GM18520 (cell line): Measurements from ENCODE around the gene WDR59.
"Not testable (repeated sequence)": the region's sequence is repeated elsewhere in the genome, so short reads cannot be mapped to it uniquely, and the experiment has no call there.

Experiments used
- ATAC-seq: cut with Tn5 transposase; IDR thresholded peaks from one replicate; pipeline ENCODE4 v1.9.1; 2021; ENCODE audit not compliant: unreplicated experiment

Gene WDR59

DNA sequence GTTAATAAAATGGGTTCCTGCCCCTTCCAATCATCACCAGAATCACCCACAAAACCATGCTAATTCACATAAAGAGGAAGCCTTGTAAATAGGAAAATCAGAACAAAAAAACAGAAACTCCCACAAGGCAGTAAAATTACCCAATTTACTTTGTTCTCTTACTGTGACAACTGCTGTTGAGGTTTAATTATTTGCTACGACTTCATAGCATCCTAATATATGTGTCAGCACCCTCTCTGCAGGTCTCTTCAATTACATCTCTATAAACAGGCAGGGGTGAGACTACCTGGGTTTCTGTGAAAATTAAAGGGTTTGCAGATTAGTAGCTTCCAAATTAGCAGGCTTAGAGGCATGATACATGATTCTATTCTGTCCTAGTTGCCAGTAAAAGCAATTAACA lies 2.7 kb downstream of the WDR59 start:
- ATAC-seq = no peak

DNA sequence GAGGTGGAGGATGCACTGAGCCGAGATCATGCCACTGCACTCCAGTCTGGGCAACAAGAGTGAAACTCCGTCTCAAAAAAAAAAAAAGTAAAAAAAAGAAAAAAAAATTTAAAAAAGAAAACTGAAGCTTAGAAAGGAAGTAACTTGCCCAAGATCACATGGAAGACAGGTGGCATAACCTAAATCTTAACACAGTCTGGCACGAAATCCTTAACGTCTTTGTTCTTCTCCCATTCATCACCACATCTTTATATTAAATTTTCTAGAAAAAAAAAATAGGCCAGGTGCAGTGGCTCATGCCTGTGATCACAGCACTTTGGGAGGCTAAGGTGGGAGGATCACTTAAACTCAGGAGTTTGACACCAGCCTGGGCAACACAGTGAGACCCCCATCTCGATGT lies 9.3 kb downstream of the WDR59 start:
- no peak for ATAC-seq

DNA sequence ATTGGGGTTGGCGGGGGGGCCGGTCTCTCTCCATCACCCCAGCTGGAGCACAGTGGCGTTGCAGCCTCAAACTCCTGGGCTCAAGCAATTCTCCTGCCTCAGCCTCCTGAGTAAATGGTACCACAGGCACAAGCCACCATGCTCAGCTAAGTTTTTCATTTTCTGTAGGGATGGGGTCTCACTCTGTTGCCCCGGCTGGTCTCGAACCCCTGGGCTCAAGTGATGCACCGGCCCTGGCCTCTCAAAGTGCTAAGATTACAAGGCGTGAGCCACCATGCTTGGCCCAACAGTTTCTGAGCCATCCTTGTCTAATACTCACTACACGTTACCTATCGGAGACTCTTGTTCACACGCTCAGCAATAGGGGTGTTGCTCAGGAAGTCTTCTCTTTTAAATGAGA lies 11.6 kb downstream of the WDR59 start:
- no peak for ATAC-seq

DNA sequence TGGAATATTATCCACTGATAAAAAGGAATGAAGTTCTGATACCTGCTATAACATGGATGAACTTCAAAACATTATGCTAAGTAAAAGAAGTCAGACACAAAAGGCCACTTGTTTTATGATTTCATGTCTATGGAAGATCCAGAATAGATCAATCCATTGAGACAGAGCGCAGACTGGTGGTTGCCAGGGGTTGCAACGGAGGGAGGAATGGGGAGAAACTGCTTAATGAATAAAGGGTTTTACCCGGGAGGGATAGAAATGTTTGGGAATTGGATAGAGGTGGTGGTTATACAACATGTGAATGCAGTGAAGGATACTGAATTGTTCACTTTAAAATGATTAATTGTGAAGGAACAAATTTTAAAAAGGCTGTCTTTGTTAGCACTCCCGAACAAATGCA lies 30.2 kb downstream of the WDR59 start:
- ATAC-seq = no peak

DNA sequence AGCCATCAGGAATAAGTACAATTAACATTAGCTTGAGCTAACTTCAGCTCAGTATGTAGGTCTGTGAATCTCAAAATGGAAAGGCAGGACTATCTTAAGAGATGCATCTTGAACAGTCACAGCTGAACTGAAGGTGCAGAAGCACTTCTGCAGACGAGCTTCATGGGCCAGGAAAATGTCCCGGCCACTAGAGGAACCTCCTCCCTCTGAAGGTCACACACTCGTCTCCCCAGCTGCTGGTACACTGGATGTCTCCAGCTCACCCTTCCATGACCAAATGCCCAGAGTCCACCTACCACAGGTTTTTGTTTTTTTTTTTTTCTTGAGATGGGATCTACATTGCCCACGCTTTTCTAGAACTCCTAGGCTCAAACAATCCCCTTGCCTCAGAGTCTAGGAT lies 33.2 kb downstream of the WDR59 start:
- ATAC-seq = no peak

DNA sequence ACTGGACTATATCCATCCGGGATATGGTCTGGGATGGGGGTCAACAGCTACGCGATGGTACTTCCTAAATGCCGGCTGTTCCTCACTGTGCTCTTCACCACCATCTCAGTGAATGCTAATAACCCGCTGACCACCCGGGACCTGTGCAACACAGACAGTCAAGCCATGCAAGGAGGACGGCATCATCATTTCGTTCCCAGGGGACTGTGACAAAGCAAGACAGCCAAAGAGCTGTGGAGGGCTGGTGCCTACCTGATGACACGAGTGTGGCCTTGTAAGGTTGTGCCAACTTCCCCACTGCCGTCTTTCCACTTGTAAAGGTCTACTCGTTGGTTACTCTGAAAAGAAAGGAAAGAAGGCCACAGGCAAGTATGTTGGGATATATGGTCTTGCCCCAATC lies 33.7 kb downstream of the WDR59 start:
- ATAC-seq = no peak

DNA sequence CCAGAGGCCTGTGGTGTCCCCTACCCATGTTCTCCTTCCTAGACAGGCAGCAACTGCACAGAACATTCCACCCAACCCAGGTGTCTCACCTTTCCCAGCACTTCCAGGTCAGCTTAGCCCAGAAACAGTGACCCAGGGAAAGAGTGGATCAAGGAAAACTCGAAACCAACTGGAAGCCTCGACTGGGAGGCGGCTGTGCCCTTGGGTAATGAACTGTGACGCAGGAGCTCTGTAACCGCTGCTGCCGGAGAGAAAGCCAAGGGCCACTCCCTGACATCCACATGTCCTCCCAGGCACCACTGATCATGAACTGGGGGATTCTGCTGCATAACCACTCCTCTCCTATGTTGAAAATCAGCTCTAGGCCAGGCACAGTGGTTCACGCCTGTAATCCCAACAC lies 34.4 kb downstream of the WDR59 start:
- ATAC-seq = no peak

DNA sequence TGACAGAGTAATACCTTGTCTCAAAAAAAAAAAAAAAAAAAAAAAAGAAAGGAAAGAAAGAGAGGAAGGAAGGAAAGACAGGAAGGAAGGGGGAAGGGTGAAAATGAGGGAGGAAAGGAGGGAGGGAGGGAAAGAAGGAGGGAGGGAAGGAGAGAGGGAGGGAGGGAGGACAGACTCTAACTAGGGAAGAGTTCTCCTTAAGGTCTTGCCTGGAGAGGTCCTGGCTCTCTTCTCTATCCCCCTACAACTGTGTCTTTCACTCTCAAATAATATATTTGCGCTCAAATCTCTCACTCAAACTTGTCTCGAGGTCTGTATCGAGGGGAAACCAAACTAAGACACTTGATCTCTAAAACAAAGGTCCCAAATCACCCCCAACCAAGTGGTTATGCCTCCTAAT lies 35.6 kb downstream of the WDR59 start:
- ATAC-seq = no peak

DNA sequence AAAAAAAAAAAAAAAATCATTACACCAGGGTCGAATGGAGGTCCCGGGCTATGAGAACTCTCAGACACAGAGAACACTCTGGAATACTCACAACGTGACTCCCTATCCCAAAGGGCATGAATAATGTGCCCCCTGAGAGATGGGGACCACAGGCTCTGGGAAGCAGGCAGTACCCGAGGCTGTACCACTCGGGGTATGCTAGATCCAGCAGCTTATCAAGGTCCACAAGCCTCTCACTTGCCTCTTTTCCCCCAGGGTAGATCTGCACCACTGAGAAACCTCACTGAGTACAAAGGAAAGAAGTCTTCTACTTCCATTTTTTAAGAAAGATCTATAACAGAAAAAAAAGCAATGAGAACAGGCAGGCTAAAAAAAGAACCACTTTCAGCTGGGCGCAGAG lies 40.5 kb downstream of the WDR59 start:
- no peak for ATAC-seq

DNA sequence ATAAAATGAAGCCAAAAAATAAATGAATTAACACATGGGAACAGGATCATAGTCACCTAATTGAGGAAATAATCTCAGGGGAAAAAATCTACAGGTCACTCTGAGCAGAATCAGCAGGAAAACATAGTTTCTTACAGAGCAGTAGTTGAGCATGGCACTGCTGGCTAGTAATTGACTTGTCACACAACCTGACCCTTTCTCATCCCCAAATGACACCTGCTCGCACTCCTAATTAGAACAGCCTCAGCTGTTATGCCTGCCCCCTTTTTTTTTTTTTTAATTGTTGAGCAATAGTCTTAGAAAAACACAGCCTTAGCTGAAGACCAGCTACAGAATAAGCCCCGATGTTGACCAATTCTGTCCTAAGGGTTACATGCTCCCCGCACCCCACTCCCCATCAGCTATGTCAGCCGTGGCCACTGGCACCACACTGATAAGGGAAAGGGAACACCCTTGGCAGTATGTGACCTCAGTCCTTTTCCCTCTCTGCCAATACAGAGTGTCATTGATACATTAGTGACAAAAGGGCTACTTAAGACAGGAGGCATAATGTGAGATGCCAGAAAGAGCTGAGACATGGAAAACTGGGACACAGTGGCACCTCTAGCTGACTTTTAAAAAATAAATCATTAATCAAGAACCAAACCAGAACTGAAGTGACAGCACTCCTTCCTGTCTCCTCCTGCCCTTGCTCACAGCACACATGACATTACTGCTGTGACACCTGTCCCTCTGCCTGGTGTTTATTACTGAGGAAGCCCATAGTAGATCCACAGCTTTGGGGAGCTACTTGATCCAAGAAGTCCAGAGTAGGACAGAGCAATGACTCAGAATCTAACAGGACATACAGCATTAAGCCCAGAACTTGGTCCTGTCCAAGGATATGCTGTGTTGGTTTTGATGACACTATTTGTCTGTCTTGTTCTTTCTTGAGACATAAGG lies 41.7 kb downstream of the WDR59 start:
- ATAC-seq = no peak

DNA sequence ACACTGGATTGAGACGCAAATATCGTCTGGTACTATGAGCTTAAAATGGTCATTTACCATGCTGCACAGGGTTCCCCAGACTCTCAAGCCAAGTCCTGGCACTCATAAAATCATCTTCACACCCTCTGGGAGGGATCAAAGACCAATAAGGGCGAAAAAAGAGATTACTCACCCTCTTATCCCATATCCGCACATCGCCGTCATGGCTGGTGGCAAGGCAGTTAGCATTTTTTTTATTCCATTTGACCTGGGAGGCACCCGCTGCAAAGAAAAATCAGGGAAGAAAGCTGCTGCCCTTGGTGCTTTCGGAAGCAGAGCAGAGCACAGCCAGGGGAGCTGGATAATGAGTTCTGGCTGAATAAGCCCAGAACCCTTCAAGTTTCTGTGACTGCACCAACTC lies 42.4 kb downstream of the WDR59 start:
- no peak for ATAC-seq

DNA sequence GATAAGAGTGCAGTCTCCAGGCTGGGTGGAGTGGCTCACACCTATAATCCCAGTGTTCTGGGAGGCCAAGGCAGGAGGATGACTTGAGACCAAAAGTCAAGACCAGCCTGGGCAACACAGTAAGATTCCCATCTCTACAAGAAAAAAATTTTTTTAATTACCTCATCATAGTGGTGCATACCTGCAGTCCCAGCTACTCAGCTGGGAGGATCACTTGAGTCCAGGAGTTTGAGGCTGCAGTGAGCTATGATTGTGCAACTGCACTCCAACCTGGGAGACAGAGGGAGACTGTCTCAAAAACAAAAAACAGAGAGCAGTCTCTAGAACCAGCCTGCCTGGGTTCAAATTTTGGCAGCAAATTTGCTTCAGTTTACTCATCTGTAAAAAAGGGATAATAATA lies 45.2 kb downstream of the WDR59 start:
- no peak for ATAC-seq

DNA sequence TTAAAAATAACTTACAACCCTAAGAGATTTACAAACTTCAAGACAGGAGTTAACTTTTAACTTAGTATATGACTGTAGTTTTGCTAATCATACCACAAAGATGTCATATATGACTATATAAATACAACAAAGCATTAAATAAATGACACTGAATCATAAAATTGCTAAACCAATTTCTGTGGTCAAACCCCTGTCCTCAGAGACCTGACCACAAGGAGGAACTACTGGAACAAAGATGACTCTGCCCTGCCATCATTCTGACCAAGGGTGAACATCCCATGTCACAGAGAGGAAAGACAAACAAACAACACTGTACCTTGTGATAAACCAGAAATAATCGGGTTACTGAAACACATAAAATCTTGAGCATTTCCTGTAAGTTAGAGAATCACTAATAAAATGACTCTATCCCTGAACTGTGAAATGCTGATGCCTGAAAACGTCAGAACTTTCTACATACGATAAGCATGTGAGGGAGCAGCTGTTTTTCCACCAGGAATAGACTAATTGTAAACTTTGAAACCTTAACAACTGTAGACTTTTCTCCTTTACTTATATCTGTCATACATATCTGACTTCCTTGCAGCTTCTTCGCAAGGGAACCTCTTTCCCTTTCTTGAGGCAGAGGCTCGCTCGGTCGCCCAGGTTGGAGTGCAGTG lies 47.9 kb downstream of the WDR59 start:
- peak; percentile 88 for ATAC-seq

DNA sequence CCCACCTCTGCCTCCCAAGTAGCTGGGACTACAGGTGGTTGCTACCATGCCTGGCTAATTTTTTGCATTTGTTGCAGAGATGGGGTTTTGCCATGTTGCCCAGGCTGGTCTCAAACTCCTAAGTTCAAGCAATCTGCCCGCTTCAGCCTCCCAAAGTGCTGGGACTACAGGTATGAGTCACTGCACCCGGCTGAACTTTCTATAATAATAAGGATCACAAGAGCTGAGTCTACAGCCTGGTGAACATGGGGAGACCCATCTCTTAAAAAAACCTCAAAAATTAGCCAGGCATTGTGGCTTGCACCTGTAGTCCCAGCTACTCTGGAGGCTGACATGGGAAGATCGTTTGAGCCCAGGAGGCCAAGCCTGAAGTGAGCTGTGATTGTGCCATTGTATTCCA lies 53.5 kb downstream of the WDR59 start:
- ATAC-seq = no peak

DNA sequence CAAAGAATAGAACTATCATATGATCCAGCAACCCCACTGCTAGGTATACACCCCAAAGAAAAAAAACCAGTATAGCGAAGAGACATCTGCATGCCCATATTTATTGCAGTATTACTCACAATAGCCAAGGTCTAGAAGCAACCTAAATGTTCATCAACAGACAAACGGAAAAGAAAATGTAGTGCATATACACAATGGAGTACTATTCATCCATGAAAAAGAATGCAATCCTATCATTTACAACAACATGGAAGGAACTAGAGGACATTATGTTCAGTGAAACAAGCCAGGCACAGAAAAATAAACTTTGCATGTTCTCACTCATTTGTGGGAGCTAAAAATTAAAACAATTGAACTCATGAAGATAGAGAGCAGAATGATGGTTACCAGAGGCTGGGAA lies 55.3 kb downstream of the WDR59 start:
- no peak for ATAC-seq

DNA sequence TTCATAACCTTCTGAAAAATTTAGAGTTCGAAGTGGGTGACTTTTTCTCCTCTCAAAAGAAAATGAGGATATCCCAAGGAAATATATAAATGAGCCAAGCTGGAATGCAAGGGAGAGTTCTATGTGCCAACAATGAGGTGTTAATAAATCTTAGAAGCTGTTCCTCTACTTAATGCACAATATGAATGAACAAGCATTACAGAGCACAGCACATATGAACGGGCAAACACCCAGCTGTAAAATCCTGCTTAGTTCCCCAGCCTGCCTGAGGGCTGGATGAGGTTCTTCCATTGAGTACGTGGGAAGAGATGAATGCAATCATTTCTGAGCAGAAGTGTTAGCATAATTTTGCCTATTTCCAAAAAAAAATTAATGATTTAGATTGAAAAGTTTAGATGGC lies 58.1 kb downstream of the WDR59 start:
- ATAC-seq = no peak

DNA sequence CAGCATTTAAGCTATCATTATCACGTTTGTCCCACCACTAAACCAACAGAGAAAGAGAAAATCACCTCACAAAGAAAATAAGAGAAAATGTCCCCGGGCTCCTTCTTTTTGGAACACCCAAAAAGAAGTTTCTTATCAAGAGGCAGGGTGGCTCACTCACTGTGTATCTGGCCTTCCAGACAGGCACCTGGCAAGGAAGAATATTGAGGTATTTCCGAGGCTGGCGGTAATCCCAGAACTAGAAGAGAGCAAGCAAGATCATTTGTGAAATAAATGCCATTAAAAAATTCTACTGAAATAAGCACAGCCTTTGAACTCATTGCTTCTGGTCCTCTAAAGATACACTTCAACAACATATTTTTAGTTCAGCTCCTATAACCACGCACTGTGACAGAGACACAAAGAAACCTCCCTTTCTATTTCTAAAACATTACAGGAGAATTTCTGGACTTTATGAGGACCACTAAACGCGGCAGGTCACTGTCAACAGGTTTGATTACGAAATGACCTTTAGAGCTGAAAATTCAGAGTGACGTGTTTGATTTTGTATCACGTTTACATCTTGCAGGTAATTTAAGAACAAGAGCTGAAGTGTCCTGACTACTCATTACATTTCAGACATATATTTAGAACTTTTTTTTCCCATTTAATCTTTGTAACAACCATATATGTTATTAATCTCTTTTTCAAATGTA lies 61.0 kb downstream of the WDR59 start:
- ATAC-seq = no peak

DNA sequence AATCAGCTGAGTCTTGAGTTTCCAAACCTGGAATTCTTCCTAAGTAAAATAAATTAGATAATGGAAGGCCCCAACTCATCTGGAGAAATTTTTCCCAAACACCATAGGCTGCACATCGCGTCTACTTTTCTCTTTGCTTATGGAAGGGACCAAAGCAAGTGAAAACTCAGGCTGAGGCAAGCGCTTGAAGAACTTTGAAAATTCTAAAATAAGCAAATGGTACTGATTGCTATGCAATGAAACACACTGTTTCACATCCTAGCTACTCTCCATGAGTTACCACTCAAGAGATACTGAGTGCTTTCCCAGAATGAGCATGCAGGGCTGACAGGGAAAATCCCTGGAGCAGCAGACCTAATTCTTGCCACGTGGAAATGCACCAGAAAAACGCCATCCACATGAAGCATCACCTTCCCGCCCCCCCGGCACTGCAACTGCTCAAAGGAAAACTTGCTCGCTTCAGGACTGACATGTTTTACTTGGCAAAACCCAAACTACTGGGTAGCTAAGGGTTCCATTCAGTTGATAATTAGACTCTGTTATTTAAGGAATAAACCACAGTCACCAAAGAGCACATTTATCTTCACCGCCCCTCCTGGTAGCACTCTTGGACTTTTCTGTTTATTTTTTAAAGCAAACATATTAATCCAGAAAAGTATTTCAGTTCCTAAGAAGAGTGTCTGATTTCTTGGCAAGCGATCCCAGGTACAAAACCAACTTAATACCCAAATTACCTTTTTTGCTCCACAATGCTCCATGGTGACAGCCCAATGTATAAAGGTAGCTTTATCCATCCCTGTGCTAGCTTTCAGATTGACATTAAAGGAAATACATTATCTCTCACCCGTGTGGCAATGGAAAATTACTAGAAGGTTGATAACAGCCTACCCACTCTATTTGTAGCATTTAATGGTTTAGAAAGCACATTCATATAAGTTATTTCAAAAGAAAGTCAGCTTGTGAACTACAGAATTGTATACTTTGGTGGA lies 62.5 kb downstream of the WDR59 start:
- no peak for ATAC-seq

DNA sequence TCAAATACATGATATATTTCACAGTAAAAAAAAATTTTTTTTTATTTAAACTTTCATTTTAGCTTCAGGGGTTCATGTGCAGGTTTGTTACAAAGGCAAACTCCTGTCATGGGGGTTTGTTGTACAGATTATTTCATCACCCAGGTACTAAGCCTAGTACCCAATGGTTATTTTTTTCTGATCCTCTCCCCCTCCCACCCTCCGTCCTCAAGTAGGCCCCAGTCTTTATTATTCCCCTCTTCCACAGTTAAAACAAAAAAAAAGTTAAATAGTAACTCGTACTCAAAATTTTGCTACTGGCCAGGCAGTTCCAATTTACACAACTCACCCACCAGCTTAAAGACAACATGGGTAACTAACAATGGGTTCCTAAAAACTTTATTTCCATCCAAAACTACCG lies 63.9 kb downstream of the WDR59 start:
- ATAC-seq = no peak

DNA sequence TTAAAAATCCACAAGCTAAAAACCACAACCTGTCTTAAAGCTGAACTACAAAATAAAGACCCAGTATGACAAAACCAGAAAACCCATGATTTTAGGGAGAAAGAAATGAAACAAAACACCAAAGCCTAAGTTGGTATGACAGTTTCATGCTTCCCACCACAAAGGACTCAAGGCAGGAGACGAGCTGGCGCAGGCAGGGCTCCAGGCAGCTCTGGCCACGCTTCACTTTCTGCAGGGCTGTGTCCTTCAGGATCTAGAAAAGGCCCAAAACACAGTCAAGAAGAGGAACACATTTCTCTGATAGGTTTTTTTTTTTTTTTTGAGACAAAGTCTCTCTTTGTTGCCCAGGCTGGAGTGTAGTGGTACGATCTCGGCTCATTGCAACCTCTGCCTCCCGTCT lies 75.3 kb downstream of the WDR59 start:
- no peak for ATAC-seq

DNA sequence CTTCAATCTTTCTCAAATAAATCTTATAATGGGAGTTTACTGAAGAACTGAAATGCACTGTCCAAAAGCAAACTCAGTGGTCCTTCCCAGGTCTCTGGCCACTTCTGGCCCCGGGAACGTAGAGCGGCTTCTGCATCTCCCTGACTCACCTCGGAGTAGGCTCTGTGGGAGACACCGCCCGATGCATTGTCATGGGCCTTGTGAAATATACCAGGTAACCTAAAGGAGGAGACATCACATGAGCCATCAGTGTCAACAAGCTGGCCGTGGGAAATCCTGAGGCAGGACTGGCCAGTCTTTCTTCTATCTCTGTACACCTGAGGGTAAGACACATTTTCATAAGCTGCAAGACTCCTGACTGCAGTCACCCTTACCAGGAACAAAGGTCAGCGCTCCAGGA lies 76.2 kb downstream of the WDR59 start:
- not testable (repeated sequence) for ATAC-seq
